ENCODE data around the gene CLSTN1.

Gene CLSTN1

DNA sequence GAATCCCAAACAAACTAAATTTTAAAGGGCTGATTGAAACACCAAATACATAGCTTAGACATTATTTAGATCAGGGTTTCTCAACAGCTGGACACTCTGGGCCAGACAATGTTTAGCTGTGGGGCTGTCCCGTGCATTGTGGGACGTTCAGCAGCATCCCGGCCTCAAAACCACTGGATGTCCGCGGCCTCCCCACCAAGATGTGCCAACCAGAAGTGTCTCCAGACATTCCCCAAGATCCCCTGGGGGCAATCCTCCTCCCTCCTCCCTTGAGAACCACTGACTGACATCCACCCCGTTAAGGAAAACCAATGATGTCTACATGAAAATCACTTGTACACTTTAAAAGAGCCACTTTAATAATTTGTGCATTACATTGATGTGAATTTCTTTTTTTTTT lies 38.4 kb downstream of the CLSTN1 start:
- no peak for DNase-seq (ENCODE audit: low spot score)
- H3K4me3 ChIP-seq, result no peak overlapping the region
- no peak overlapping the region for H3K27ac ChIP-seq
- TF ChIP-seq CTCF (IDR thresholded peaks at IDR 0.05), result no peak

DNA sequence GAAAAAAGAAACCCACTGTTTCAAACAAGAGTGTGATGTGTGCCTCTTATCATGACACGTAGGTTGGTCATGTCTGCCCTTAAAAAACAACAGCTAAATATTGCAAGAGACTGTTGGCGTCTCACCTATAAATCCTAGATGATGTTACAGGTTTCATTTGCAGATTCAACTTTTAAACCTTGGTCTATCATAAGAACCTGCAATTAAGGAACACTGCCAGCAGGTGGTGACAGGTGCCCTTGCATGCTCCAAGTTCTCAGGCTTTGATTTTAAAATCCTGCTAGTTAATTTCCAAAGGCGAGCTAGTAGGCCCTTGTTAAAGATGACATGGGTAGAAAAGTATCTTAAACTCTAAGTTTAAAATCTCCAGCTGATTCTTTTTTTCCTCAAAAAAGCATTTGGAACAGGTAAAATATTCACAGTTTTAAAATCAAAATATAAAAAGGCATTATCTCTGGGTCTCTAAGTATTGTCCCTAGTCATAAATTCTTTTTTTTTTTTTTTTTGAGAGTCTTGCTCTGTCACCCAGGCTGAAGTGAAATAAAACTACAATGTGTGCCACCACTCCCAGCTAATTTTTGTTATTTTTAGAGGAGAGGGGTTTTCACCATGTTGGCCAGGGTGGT lies 39.1 kb downstream of the CLSTN1 start:
- Histone ChIP-seq H3K27ac (no peak overlapping the region), H3K4me3 (no peak overlapping the region)
- DNase-seq (ENCODE audit: low spot score), result no peak
- peak; percentile 25 for TF ChIP-seq CTCF (IDR thresholded peaks at IDR 0.05)

DNA sequence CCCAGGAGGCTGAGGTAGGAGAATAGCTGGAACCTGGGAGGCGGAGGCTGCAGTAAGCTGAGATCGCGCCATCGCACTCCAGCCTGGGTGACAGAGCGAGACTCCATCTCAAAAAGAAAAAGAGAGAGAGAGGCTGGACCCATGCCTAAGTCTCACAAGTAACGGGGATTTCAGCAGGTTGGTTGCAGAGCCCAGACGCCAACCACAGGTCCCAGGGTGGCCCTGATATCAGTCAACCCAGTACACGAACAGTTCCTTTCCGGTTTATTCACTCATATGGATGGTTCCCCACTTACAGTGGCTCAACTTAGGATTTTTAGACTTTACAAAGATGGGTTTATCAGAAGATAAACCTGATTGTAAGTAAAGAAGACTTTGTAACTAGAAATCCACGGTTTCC lies 40.9 kb downstream of the CLSTN1 start:
- no peak for DNase-seq (ENCODE audit: low spot score)
- H3K27ac ChIP-seq, result no peak overlapping the region
- no peak for TF ChIP-seq CTCF (IDR thresholded peaks at IDR 0.05)
- no peak overlapping the region for H3K4me3 ChIP-seq

DNA sequence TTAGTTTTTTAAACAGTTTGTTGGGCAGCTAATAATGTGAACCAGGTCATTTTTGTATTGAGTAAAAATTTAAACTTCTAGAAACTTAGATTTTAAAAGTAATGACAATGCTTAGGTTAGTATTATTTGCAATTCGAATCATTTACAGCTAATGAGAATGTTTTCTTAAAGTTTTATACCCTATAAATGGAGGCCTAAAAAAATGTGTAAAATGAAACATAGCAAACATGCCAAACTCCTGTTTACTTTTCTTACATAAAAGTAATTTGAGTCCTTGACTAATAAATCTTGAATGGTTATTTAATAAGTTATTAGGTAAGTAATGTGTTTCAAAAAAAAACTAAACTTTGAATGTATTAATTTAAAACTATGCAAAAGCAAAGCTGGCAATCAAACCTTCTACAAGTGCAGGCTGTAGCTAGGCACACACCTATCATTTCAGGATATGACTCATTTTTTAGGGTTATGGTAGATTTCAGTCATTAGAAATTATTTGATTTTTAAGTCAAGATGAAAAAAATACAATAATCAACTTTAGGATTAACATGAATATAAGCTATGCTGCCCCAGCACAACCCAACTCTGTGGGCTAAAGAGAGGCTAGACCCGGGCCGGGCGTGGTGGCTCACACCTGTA lies 41.5 kb downstream of the CLSTN1 start:
- H3K27ac ChIP-seq, result no peak overlapping the region
- DNase-seq (ENCODE audit: low spot score), result no peak
- no peak for TF ChIP-seq CTCF (IDR thresholded peaks at IDR 0.05)
- no peak overlapping the region for H3K4me3 ChIP-seq

DNA sequence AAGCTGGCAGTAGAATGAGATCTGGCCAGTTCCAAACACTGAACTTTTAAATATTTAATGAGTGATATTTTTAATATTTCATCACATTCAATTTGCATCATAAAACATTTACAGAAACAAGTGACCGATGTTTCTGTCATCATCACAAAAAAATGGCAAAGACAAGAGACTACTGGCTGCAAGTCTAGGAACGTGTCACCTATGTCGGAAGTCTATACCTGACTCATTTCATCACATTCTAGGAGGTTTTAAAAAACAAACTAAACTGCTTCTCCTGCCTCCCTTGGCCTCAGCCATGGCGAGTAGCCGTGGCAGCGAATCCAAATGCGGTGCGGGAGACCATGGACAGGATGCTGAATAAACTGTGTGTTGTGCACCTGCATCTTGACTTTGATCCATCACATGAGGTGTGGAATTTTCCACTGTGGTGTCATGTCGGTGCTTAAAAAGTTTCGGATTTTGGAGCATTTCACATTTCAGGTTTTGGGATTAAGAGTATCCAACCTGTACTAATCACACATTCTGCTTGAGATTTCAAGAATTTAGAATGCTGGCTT lies 43.1 kb downstream of the CLSTN1 start:
- DNase-seq (ENCODE audit: low spot score), result no peak
- no peak for TF ChIP-seq CTCF (IDR thresholded peaks at IDR 0.05)
- Histone ChIP-seq H3K4me3 (no peak overlapping the region), H3K27ac (no peak overlapping the region)

DNA sequence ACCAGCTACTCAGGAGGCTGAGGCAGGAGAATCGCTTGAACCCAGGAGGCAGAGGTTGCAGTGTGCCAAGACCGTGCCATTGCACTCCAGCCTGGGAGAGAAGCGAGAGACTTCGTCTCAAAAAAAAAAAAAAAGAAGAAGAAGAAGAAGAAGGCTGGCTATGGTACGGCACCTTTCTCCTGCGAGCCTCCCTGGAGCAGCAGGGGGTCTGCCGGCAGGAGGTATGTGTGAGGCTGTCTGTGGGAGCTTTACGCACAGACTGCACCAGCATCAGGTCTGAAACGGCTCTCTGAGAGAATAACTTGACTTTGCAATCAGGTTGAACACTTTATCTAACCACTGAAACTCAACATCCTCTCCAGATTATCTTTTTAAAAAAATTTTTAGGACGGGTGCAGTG lies 44.9 kb downstream of the CLSTN1 start:
- H3K27ac ChIP-seq, result no peak overlapping the region
- no peak for TF ChIP-seq CTCF (IDR thresholded peaks at IDR 0.05)
- no peak overlapping the region for H3K4me3 ChIP-seq
- DNase-seq (ENCODE audit: low spot score), result no peak

DNA sequence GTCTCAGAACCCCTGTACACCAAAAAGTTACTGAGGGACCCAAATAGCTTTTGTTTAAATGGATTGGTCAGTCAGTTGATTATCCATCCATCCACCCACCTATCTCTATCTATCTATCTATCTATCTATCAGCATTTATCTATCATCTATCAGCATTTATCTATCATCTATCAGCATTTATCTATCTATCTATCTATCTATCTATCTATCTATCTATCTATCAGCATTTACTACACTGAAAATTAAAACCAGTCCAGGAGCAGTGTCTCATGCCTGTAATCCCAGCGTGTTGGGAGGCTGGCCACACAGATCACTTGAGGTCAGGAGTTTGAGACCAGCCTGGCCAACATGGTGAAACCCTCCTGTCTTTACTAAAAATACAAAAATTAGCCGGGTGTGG lies 47.1 kb downstream of the CLSTN1 start:
- Histone ChIP-seq H3K27ac (no peak overlapping the region), H3K4me3 (no peak overlapping the region)
- TF ChIP-seq CTCF (IDR thresholded peaks at IDR 0.05), result no peak
- DNase-seq (ENCODE audit: low spot score), result no peak

All from coronary artery (tissue), 2 donors.